Measurements from ENCODE around the gene SFRP4.

DNA sequence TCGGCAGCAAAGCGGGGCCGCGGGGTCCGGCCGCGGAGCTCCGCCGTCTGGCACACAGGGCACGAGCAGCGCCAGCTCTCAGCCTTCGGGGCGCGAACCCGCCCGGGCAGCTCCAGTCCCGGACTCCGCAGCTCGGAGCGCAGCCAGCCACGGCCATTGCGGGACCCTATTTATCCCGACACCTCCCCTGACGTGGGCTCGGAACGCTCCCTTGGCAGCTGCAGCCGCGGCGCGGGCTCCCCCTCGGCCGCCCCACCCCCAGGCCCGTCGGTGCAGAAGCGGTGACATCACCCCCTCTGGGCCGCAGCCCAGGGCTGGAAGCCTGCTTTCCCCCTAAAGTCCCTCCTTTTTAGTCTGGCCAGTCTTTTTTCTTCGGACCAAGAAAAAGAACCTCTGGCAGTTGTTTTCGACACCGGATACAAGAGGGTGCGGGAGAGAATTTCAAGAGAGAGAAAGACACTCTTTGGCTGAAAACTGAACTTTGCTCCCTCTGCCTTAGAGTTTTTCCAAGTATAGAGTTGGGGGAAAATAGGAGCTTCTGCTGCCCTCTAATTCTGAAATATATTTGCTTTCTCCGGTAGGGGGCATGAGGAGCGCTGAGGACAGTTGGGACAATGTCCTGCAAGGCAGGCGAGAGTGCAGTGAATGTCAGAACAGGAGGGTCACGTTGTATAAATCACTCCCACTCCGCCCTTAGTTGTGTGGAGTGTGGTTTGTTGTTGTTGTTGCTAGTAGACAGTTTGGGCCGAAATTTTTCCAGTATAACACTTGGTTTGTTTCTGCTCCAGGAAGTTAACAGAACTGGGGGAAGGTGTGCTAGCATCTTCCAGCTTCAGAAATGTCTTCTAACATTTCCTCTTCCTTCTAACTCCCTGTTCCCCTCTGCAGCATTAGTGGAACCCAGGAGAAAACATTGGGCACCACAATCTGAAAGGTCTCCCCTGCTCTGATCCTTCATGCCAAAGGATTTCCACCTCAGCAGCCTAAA is at the start of gene SFRP4:
- TF ChIP-seq, protein P1, sequence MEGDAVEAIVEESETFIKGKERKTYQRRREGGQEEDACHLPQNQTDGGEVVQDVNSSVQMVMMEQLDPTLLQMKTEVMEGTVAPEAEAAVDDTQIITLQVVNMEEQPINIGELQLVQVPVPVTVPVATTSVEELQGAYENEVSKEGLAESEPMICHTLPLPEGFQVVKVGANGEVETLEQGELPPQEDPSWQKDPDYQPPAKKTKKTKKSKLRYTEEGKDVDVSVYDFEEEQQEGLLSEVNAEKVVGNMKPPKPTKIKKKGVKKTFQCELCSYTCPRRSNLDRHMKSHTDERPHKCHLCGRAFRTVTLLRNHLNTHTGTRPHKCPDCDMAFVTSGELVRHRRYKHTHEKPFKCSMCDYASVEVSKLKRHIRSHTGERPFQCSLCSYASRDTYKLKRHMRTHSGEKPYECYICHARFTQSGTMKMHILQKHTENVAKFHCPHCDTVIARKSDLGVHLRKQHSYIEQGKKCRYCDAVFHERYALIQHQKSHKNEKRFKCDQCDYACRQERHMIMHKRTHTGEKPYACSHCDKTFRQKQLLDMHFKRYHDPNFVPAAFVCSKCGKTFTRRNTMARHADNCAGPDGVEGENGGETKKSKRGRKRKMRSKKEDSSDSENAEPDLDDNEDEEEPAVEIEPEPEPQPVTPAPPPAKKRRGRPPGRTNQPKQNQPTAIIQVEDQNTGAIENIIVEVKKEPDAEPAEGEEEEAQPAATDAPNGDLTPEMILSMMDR (conservative IDR thresholded peaks at IDR 0.05), result peak; percentile 75
- no peak for TF ChIP-seq EZH2 (IDR thresholded peaks at IDR 0.05; ENCODE audit: low read depth)

Measured in PC-9 (cell line).